Left lung (tissue), 10 donors: ENCODE results near the gene BACH2. TPM values are rescaled to one million over a fixed set of nuclear protein-coding genes. Genes with fewer than 3 reads are reported as not detected.

Experiments
- ATAC-seq: fragments of 200-7000 bp; cut with Tn5 transposase; one replicate; pipeline ENCODE4 v1.9.1; 2020; ENCODE audit warnings: moderate library complexity
- DNase-seq, 4 donors: peaks; one replicate each; pipeline ENCODE4 v3.0.0-alpha.2; 2013 to 2020
- H3K27ac ChIP-seq, 2 donors: fragments of 200-600 bp; sonication (generic) in 1 of 2; one replicate each; pipeline versions ENCODE4 v1.5.0 to v1.8.0; 2020 to 2021
- H3K27me3 ChIP-seq, 2 donors: fragments of 200-600 bp; sonication (generic) in 1 of 2; one replicate each; pipeline versions ENCODE4 v1.5.0 to v1.8.0; 2020 to 2021
- H3K36me3 ChIP-seq, 2 donors: fragments of 200-600 bp; sonication (generic) in 1 of 2; one replicate each; pipeline versions ENCODE4 v1.5.0 to v1.8.0; 2020 to 2021
- H3K4me1 ChIP-seq, 2 donors: fragments of 200-600 bp; one replicate each; pipeline ENCODE4 v1.8.0; 2021
- H3K4me3 ChIP-seq, 2 donors: fragments of 200-600 bp; sonication (generic) in 1 of 2; one replicate each; pipeline versions ENCODE4 v1.5.0 to v1.8.0; 2020 to 2021; ENCODE audit warnings: mild to moderate bottlenecking in 1 of 2
- H3K9me3 ChIP-seq, 2 donors: fragments of 200-600 bp; sonication (generic) in 1 of 2; one replicate each; pipeline versions ENCODE4 v1.5.0 to v1.8.0; 2020 to 2021
- intact Hi-C, 2 donors: fragments of 100-400 bp; cut with DNase I; formaldehyde crosslinking; loops; one replicate each; pipeline versions ENCODE4 v1.11.2 to v1.14.2; 2022
- polyA plus RNA-seq, 6 donors: library from polyadenylated mRNA; unstranded; fragments of 120-200 nt; gene quantifications; one replicate each; pipeline ENCODE4 v1.2.1, GENCODE V29; 2013; ENCODE audit not compliant: insufficient read length in 6 of 6
- total RNA-seq, 2 donors: library from RNA; stranded (reverse); fragmentation: NEBNext Ultra II Directional; extraction: Animal tissue kit (Norgen Biotek cat#: 25700); gene quantifications; one replicate each; pipeline ENCODE4 v1.2.1, GENCODE V29; 2021
- TF ChIP-seq, protein P1 (sequence below), 2 donors: fragments of 200-600 bp; sonication (generic) in 1 of 2; IDR thresholded peaks; one replicate each; pipeline versions ENCODE4 v1.5.0 to v1.8.0; 2021; ENCODE audit warnings: antibody characterized with exemption in 2 of 2
- donor health status: DM: no; HTN: yes; CAD: no.
- donor health status: DM: no; HTN: no; CAD: no.

BACH2 gene
- total and polyA plus RNA-seq, 8 donors = 3.8 to 10.6 (median 8.9) TPM

DNA sequence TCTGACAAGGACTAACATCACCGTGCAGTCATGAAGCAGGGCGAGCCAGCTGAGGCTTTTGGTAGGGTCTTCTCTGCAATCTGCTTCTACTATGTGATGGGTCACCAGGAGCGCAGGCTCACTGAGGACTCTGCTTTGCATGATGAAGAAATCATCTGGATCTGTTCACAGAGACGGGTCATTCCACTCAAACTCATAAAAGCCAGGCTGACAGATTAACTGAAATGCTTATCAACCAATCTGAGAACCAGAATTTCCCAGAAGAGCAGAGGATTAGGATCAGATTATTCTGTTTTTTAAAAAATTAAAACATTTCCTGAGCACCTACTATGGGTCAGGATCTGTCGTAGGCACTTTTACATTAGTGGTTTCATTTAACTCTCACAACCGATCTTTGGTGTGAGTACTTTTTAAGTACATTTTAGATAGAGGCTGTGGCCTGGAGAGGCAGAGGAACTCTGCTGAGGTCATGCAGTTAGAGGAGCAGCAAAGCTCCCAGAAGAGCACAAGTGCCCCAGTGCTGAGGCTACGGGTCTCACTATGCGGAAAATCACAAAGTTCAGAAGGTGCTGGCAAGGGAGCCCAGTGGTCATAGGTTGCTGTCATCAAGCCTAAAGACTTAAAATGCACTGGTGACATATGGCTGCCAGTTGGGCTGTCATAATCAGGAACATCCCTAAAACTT lies 109.1 kb downstream of the BACH2 start:
- no peaks in the 10 kb centered on the region for H3K9me3 ChIP-seq
- no peak for DNase-seq
- intact Hi-C loops = no loop called here
- H3K4me3 ChIP-seq = no peak overlapping the region
- peaks cover 9 to 39% of the 10 kb centered on the region in 2 donors for H3K4me1 ChIP-seq
- TF ChIP-seq, protein P1, sequence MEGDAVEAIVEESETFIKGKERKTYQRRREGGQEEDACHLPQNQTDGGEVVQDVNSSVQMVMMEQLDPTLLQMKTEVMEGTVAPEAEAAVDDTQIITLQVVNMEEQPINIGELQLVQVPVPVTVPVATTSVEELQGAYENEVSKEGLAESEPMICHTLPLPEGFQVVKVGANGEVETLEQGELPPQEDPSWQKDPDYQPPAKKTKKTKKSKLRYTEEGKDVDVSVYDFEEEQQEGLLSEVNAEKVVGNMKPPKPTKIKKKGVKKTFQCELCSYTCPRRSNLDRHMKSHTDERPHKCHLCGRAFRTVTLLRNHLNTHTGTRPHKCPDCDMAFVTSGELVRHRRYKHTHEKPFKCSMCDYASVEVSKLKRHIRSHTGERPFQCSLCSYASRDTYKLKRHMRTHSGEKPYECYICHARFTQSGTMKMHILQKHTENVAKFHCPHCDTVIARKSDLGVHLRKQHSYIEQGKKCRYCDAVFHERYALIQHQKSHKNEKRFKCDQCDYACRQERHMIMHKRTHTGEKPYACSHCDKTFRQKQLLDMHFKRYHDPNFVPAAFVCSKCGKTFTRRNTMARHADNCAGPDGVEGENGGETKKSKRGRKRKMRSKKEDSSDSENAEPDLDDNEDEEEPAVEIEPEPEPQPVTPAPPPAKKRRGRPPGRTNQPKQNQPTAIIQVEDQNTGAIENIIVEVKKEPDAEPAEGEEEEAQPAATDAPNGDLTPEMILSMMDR (IDR thresholded peaks at IDR 0.05) = no peak
- no peaks in the 10 kb centered on the region for H3K36me3 ChIP-seq
- H3K27ac ChIP-seq = peak overlapping the region in 1 of 2 donors; percentile 1
- H3K27me3 ChIP-seq = no peaks in the 10 kb centered on the region
- ATAC-seq = peak; percentile 8

DNA sequence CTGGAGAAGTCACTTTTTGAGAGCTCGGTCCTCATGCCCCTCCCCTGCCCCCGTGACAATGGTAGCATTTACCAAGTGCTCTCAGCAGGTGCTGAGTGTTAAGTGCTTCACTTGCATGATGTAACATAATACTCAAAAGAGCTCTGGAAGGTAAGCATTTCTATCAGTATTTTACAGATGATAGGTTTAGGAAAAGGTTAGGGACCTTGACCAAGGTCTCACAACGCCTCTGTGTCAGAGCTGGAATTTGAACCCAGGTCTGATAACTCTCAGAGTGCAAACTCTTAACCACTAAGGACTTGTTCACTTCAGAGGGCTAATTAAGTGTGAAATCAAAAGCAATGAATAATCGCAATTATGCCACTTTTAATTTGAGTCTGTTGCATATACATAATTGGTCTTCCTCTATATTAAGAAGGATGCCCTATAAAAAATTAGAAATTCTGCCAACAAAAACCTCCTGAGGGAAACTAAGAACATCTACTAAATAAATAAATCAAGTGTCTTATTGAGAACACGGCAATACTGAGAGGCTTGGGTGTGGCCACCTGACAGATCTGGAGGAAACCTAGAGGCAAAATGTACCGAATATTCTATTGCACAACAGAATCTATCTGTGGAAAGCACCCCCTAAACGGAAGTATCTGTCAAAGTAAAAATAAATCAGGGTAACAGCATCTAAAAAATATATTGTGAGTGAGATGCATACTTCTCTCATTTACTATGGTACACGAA lies 109.8 kb downstream of the BACH2 start:
- ATAC-seq = peak; percentile 71

DNA sequence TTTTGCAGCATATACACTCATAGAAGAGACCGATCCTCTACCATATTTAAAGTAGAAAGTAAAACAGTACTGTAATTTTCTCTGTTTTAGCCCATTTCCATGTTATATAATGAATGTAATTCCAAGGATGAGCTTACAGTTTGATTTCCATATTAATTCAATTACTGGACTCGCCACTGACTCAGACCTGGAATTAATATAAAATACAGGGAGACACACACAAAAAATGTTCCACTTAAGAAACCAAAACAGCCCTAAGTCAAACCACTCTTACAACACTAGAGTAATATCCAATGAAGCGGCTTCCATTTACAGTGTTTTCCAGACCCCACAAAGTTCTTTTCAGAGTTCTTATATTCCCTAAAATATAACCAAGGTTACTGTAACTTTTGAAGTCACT lies 110.6 kb downstream of the BACH2 start:
- Histone ChIP-seq H3K4me3 (no peak overlapping the region), H3K9me3 (no peaks in the 10 kb centered on the region), H3K4me1 (peaks cover 9 to 39% of the 10 kb centered on the region in 2 donors), H3K36me3 (no peaks in the 10 kb centered on the region), H3K27ac (no peak overlapping the region), H3K27me3 (no peaks in the 10 kb centered on the region)
- DNase-seq (no peak), ATAC-seq (no peak)
- intact Hi-C loops = no loop called here
- TF ChIP-seq, protein P1 (IDR thresholded peaks at IDR 0.05) = no peak

More for the DNA sequence above, 109.8 kb downstream of the BACH2 start:
- TF ChIP-seq, protein P1 (IDR thresholded peaks at IDR 0.05) = no peak
- Histone ChIP-seq H3K27me3 (no peaks in the 10 kb centered on the region), H3K4me3 (no peak overlapping the region), H3K9me3 (no peaks in the 10 kb centered on the region), H3K36me3 (no peaks in the 10 kb centered on the region), H3K27ac (peak overlapping the region in 1 of 2 donors; percentile 1), H3K4me1 (peaks cover 9 to 39% of the 10 kb centered on the region in 2 donors)
- DNase-seq = peak in 1 of 4 donors; percentile 58
- intact Hi-C loops = no loop called here

DNA sequence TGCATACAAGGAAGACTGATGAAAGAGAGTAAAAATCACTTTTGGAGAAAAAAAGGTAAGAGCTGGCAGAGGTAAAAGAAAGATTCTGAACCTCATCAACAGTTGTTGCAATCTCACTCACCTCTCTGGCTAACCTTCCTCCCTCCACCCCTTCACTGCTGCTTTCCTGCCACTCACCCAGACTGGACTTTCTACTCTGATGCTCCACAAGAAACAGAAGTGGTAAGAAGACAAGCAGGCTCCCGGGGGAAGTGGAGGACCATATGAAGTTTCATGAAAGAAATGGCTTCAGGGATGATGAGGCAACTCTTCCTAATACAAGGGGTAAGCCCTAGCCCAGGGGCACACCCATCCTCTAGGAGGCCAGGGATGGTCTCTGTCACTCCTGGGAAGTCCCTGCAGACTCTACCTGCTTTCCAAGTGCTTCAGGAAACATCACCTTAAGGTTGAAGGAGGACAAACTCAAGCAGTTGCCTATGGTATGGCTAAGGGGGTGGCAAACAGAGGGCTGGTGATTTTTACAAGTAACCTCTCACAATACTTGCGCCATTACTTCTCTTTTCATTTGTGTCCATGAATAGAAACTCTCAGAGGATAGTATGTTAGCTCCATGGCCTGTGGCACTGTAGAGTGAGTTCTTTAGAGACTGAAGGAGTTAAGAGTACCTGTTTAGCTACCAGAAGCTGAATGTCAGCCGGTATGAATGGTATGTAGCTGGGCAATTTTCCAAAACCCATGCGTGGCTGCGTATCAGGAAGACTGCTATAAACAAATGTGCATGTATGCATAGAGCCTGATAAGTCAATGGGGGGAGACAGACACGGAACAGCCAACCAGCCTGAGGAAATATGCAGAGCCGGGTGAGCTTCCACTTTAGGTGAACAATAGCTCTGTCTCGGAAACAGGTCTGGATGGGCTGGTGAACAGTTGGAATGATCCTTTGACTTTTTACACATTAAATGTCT lies 112.0 kb downstream of the BACH2 start:
- Histone ChIP-seq H3K4me3 (no peak overlapping the region), H3K36me3 (no peaks in the 10 kb centered on the region), H3K27me3 (no peaks in the 10 kb centered on the region), H3K9me3 (no peaks in the 10 kb centered on the region), H3K27ac (peak overlapping the region in 1 of 2 donors; percentile 20), H3K4me1 (peaks cover 9 to 39% of the 10 kb centered on the region in 2 donors)
- peak; percentile 71 for ATAC-seq
- TF ChIP-seq, protein P1 (IDR thresholded peaks at IDR 0.05) = no peak
- intact Hi-C loops = no loop called here
- DNase-seq = peak in 1 of 4 donors; percentile 67
